Measurements from ENCODE around the gene LRRC61. TPM values are rescaled to one million over a fixed set of nuclear protein-coding genes. Genes with fewer than 3 reads are reported as not detected.

Gene LRRC61
- total and polyA plus RNA-seq, 2 of the 13 experiments (the other 11 are each of a cell fraction or from before 2014, with no cell fraction given): 33.0 to 34.8 TPM

DNA sequence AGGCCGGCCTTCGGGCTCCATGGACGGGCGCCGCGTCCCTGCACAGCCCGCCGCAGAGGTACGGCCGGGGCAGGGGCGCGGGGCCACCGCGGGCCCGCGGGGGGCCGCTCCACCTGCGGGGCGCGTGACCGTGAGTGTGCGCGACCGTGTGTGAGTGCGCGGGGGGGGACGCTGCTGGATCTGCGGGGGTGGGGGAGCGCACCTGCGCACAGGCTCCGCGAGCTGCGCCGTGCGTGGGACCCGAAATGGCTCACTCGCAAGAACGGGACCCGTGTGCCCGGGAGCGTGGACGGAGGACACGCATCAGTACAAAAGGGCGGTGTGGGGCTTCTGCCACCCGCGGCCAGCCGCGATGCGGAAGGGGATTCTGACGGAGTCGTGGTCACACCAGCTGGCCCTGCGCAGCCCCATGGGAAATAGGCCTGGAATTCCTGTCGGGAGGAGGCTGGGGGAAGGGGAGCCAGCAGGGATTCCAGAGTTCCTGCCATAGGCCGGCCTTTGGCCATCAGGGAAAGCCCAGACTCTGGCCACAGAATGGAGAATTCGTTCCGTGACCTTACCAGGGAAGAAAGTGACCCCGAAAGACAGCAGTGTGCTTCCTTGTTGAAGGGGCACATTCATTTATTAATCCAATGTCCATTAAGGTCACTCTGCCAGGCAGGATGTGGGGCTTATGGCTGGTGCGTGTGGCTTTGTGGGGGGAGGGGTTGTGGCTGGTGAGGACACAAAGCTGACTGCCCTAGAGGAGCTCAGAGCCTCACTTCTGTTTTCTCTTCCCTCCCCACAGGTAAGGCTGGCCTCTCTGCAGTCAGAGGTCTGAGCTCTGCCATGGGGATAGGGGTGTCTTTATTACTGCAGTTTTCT lies 46.0 kb downstream of the LRRC61 start (continued):
- TF ChIP-seq, protein P1, sequence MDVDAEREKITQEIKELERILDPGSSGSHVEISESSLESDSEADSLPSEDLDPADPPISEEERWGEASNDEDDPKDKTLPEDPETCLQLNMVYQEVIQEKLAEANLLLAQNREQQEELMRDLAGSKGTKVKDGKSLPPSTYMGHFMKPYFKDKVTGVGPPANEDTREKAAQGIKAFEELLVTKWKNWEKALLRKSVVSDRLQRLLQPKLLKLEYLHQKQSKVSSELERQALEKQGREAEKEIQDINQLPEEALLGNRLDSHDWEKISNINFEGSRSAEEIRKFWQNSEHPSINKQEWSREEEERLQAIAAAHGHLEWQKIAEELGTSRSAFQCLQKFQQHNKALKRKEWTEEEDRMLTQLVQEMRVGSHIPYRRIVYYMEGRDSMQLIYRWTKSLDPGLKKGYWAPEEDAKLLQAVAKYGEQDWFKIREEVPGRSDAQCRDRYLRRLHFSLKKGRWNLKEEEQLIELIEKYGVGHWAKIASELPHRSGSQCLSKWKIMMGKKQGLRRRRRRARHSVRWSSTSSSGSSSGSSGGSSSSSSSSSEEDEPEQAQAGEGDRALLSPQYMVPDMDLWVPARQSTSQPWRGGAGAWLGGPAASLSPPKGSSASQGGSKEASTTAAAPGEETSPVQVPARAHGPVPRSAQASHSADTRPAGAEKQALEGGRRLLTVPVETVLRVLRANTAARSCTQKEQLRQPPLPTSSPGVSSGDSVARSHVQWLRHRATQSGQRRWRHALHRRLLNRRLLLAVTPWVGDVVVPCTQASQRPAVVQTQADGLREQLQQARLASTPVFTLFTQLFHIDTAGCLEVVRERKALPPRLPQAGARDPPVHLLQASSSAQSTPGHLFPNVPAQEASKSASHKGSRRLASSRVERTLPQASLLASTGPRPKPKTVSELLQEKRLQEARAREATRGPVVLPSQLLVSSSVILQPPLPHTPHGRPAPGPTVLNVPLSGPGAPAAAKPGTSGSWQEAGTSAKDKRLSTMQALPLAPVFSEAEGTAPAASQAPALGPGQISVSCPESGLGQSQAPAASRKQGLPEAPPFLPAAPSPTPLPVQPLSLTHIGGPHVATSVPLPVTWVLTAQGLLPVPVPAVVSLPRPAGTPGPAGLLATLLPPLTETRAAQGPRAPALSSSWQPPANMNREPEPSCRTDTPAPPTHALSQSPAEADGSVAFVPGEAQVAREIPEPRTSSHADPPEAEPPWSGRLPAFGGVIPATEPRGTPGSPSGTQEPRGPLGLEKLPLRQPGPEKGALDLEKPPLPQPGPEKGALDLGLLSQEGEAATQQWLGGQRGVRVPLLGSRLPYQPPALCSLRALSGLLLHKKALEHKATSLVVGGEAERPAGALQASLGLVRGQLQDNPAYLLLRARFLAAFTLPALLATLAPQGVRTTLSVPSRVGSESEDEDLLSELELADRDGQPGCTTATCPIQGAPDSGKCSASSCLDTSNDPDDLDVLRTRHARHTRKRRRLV (CRISPR knock-in tag; IDR thresholded peaks at IDR 0.05): 0 out of 2 replicates have a peak, but pooled peaks have one; percentile 67
- TF ChIP-seq ZNF274 (CRISPR knock-in tag; IDR thresholded peaks at IDR 0.05) (peak; percentile 73; the same call in 1 of the 2 replicates), SYNCRIP (IDR thresholded peaks at IDR 0.05; ENCODE audit: insufficient read depth, low read depth, low read length) (no peak), PCBP1 (IDR thresholded peaks at IDR 0.05; ENCODE audit: borderline replicate concordance, low read depth, low read length) (no peak), ZNF839 (CRISPR knock-in tag; IDR thresholded peaks at IDR 0.05; ENCODE audit: borderline replicate concordance) (no peak), GATAD2A (CRISPR knock-in tag; IDR thresholded peaks at IDR 0.05) (no peak; the same call in 1 of the 2 replicates), ZSCAN25 (CRISPR knock-in tag; IDR thresholded peaks at IDR 0.05) (no peak), CREM (IDR thresholded peaks at IDR 0.05) (no peak), CREM (CRISPR knock-in tag; IDR thresholded peaks at IDR 0.05) (no peak), DNMT3B (CRISPR knock-in tag; conservative IDR thresholded peaks at IDR 0.05) (no peak), THYN1 (CRISPR knock-in tag; IDR thresholded peaks at IDR 0.05; ENCODE audit: borderline replicate concordance, low read depth) (no peak; the same call in 1 of the 2 replicates)
- TF ChIP-seq, protein P2, sequence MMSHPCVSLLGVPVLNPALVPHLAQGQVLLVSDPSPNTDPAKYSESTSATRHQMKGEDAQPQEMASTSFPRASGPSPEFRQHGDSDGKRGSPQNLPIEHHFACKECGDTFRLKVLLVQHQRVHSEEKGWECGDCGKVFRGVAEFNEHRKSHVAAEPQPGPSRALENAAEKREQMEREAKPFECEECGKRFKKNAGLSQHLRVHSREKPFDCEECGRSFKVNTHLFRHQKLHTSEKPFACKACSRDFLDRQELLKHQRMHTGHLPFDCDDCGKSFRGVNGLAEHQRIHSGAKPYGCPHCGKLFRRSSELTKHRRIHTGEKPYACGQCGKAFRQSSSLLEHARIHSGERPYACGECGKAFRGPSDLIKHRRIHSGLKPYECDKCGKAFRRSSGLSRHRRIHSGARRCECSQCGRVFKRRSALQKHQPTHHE (CRISPR knock-in tag; IDR thresholded peaks at IDR 0.05; ENCODE audit: borderline replicate concordance): no peak
- TF ChIP-seq, protein P3, sequence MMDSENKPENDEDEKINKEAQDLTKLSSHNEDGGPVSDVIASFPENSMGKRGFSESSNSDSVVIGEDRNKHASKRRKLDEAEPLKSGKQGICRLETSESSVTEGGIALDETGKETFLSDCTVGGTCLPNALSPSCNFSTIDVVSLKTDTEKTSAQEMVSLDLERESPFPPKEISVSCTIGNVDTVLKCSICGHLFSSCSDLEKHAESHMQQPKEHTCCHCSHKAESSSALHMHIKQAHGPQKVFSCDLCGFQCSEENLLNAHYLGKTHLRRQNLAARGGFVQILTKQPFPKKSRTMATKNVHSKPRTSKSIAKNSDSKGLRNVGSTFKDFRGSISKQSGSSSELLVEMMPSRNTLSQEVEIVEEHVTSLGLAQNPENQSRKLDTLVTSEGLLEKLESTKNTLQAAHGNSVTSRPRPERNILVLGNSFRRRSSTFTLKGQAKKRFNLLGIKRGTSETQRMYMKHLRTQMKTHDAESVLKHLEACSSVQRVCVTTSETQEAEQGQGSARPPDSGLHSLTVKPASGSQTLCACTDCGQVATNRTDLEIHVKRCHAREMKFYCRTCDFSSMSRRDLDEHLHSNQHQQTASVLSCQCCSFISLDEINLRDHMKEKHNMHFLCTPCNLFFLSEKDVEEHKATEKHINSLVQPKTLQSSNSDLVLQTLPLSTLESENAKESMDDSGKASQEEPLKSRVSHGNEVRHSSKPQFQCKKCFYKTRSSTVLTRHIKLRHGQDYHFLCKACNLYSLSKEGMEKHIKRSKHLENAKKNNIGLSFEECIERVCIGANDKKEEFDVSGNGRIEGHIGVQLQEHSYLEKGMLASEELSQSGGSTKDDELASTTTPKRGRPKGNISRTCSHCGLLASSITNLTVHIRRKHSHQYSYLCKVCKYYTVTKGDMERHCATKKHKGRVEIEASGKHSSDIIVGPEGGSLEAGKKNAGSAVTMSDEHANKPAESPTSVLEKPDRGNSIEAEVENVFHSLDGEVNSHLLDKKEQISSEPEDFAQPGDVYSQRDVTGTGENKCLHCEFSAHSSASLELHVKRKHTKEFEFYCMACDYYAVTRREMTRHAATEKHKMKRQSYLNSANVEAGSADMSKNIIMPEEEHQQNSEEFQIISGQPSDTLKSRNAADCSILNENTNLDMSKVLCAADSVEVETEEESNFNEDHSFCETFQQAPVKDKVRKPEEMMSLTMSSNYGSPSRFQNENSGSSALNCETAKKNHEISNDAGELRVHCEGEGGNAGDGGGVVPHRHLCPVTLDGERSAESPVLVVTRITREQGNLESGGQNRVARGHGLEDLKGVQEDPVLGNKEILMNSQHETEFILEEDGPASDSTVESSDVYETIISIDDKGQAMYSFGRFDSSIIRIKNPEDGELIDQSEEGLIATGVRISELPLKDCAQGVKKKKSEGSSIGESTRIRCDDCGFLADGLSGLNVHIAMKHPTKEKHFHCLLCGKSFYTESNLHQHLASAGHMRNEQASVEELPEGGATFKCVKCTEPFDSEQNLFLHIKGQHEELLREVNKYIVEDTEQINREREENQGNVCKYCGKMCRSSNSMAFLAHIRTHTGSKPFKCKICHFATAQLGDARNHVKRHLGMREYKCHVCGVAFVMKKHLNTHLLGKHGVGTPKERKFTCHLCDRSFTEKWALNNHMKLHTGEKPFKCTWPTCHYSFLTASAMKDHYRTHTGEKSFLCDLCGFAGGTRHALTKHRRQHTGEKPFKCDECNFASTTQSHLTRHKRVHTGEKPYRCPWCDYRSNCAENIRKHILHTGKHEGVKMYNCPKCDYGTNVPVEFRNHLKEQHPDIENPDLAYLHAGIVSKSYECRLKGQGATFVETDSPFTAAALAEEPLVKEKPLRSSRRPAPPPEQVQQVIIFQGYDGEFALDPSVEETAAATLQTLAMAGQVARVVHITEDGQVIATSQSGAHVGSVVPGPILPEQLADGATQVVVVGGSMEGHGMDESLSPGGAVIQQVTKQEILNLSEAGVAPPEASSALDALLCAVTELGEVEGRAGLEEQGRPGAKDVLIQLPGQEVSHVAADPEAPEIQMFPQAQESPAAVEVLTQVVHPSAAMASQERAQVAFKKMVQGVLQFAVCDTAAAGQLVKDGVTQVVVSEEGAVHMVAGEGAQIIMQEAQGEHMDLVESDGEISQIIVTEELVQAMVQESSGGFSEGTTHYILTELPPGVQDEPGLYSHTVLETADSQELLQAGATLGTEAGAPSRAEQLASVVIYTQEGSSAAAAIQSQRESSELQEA (CRISPR knock-in tag; IDR thresholded peaks at IDR 0.05; ENCODE audit: not compliant biosample characterization): no peak

All from HepG2 (cell line).